Chondrocyte (in vitro differentiated cells): ENCODE data around the gene GIGYF1. TPM values are rescaled to one million over a fixed set of nuclear protein-coding genes. Genes with fewer than 3 reads are reported as not detected.
A peak's percentile ranks its signal among the peaks of the same experiment; 100 is the strongest.
"Not testable (repeated sequence)": the region's sequence is repeated elsewhere in the genome, so short reads cannot be mapped to it uniquely, and the experiment has no call there.

ENCODE experiments used
- DNase-seq: peaks from one replicate; pipeline ENCODE4 v3.0.0; 2021; ENCODE audit warnings: mixed read lengths, low spot score
- H3K27ac Mint-ChIP-seq: one replicate; pipeline ENCODE4 v1.8.0; 2021; ENCODE audit warnings: mild to moderate bottlenecking, moderate library complexity, mixed read lengths; ENCODE audit not compliant: unreplicated experiment
- H3K27me3 Mint-ChIP-seq: 2 replicates; pipeline ENCODE4 v1.8.0; 2021; ENCODE audit warnings: low read depth, mixed read lengths
- H3K36me3 Mint-ChIP-seq: 2 replicates; pipeline ENCODE4 v1.8.0; 2021; ENCODE audit warnings: low read depth, mixed read lengths
- H3K4me1 Mint-ChIP-seq: 2 replicates; pipeline ENCODE4 v1.8.0; 2021; ENCODE audit warnings: low read depth, mild to moderate bottlenecking, mixed read lengths
- H3K4me3 Mint-ChIP-seq: one replicate; pipeline ENCODE4 v1.8.0; 2021; ENCODE audit warnings: mild to moderate bottlenecking, moderate library complexity, mixed read lengths; ENCODE audit not compliant: unreplicated experiment
- H3K9me3 Mint-ChIP-seq: 2 replicates; pipeline ENCODE4 v1.8.0; 2021; ENCODE audit warnings: low read depth, mixed read lengths
- total RNA-seq: library from RNA; stranded (reverse); gene quantifications from 3 replicates; pipeline ENCODE4 v1.2.1, GENCODE V29; 2021
- TF ChIP-seq, protein P1 (sequence below): fragments of 200-600 bp; sonication (generic); IDR thresholded peaks from 2 replicates; pipeline ENCODE4 v1.5.0; 2021; ENCODE audit warnings: antibody characterized with exemption, mild to moderate bottlenecking, moderate library complexity

The GIGYF1 gene
- total RNA-seq, 1 donor from 2014 or later: 32.8 TPM

GRCh38 chr7:100722480-100723212, 28.6 kb upstream of the GIGYF1 start:
- Mint-ChIP-seq H3K4me1 (peaks cover 25% of the 10 kb centered on the region), H3K4me3 (no peak overlapping the region), H3K27ac (no peak overlapping the region), H3K36me3 (peaks cover 8% of the 10 kb centered on the region), H3K27me3 (peaks cover 29% of the 10 kb centered on the region), H3K9me3 (peaks cover 14% of the 10 kb centered on the region)
- TF ChIP-seq, protein P1, sequence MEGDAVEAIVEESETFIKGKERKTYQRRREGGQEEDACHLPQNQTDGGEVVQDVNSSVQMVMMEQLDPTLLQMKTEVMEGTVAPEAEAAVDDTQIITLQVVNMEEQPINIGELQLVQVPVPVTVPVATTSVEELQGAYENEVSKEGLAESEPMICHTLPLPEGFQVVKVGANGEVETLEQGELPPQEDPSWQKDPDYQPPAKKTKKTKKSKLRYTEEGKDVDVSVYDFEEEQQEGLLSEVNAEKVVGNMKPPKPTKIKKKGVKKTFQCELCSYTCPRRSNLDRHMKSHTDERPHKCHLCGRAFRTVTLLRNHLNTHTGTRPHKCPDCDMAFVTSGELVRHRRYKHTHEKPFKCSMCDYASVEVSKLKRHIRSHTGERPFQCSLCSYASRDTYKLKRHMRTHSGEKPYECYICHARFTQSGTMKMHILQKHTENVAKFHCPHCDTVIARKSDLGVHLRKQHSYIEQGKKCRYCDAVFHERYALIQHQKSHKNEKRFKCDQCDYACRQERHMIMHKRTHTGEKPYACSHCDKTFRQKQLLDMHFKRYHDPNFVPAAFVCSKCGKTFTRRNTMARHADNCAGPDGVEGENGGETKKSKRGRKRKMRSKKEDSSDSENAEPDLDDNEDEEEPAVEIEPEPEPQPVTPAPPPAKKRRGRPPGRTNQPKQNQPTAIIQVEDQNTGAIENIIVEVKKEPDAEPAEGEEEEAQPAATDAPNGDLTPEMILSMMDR: no peak
- no peak for DNase-seq

DNA sequence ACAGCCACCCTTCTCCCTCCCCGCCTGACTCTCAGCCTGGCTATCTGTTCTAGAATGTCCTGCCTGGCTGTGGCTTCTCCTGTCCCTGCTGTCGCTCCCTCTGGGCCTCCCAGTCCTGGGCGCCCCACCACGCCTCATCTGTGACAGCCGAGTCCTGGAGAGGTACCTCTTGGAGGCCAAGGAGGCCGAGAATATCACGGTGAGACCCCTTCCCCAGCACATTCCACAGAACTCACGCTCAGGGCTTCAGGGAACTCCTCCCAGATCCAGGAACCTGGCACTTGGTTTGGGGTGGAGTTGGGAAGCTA, 27.4 kb upstream of the GIGYF1 start:
- H3K27me3 Mint-ChIP-seq: peaks cover 28% of the 10 kb centered on the region

DNA sequence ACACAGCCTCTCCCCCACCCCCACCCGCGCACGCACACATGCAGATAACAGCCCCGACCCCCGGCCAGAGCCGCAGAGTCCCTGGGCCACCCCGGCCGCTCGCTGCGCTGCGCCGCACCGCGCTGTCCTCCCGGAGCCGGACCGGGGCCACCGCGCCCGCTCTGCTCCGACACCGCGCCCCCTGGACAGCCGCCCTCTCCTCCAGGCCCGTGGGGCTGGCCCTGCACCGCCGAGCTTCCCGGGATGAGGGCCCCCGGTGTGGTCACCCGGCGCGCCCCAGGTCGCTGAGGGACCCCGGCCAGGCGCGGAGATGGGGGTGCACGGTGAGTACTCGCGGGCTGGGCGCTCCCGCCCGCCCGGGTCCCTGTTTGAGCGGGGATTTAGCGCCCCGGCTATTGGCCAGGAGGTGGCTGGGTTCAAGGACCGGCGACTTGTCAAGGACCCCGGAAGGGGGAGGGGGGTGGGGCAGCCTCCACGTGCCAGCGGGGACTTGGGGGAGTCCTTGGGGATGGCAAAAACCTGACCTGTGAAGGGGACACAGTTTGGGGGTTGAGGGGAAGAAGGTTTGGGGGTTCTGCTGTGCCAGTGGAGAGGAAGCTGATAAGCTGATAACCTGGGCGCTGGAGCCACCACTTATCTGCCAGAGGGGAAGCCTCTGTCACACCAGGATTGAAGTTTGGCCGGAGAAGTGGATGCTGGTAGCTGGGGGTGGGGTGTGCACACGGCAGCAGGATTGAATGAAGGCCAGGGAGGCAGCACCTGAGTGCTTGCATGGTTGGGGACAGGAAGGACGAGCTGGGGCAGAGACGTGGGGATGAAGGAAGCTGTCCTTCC, 26.8 kb upstream of the GIGYF1 start:
- peaks cover 8% of the 10 kb centered on the region for H3K36me3 Mint-ChIP-seq
- DNase-seq: no peak
- H3K4me3 Mint-ChIP-seq: peak overlapping the region; percentile 16
- peaks cover 14% of the 10 kb centered on the region for H3K9me3 Mint-ChIP-seq
- TF ChIP-seq, protein P1: no peak
- peaks cover 13% of the 10 kb centered on the region for H3K4me1 Mint-ChIP-seq
- peaks cover 28% of the 10 kb centered on the region for H3K27me3 Mint-ChIP-seq
- H3K27ac Mint-ChIP-seq: no peak overlapping the region

More for the DNA sequence above, 27.4 kb upstream of the GIGYF1 start:
- H3K27ac Mint-ChIP-seq: no peak overlapping the region
- H3K9me3 Mint-ChIP-seq: peaks cover 14% of the 10 kb centered on the region
- H3K36me3 Mint-ChIP-seq: peaks cover 8% of the 10 kb centered on the region
- TF ChIP-seq, protein P1: no peak
- DNase-seq: no peak
- no peak overlapping the region for H3K4me3 Mint-ChIP-seq
- peaks cover 18% of the 10 kb centered on the region for H3K4me1 Mint-ChIP-seq

DNA sequence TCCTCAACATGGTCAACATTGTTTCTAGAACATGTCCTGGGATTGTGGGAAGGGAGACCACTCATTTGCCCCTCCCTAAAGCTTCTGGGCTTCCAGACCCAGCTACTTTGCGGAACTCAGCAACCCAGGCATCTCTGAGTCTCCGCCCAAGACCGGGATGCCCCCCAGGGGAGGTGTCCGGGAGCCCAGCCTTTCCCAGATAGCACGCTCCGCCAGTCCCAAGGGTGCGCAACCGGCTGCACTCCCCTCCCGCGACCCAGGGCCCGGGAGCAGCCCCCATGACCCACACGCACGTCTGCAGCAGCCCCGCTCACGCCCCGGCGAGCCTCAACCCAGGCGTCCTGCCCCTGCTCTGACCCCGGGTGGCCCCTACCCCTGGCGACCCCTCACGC, 26.2 kb upstream of the GIGYF1 start, which contains the start of gene EPO:
Gene EPO (plus strand): TSS at position 190 of the 392 bp plus-strand sequence. CDS start 513 bp downstream, outside the sequence.
- Mint-ChIP-seq H3K4me1 (peaks cover 6% of the 10 kb centered on the region), H3K27me3 (peaks cover 28% of the 10 kb centered on the region), H3K4me3 (peak within 1 kb of the TSS; percentile 16), H3K36me3 (peaks cover 8% of the 10 kb centered on the region), H3K9me3 (peaks cover 14% of the 10 kb centered on the region), H3K27ac (no peak within 1 kb of the TSS)
- TF ChIP-seq, protein P1: no peak
- DNase-seq: no peak

GRCh38 chr7:100719523-100720278, 25.7 kb upstream of the GIGYF1 start:
- Mint-ChIP-seq H3K4me1 (peaks cover 3% of the 10 kb centered on the region), H3K27me3 (peaks cover 28% of the 10 kb centered on the region), H3K4me3 (no peak overlapping the region), H3K36me3 (peaks cover 8% of the 10 kb centered on the region), H3K9me3 (peaks cover 14% of the 10 kb centered on the region), H3K27ac (no peak overlapping the region)
- no peak for DNase-seq
- TF ChIP-seq, protein P1: peak; percentile 67

DNA sequence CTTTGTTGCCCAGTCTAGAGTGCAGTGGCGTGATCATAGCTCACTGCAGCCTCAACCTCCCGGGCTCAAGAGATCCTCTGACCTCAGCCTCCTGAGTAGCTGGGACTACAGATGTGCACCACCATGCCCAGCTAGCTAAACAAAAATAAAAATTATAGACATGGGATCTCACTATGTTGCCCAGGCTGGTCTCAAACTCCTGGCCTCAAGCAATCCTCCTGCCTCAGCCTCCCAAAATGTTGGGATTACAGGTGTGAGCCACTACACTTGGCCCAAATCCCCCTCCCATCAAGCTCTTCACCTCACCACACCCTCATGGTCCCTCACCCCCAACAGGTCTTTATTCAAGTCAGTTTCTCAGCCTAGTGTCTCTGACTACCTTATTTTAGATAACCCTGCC, 23.0 kb upstream of the GIGYF1 start:
- DNase-seq, H3K36me3 Mint-ChIP-seq, H3K27ac Mint-ChIP-seq, H3K4me3 Mint-ChIP-seq, H3K4me1 Mint-ChIP-seq: not testable (repeated sequence)
- peaks cover 14% of the 10 kb centered on the region for H3K9me3 Mint-ChIP-seq
- H3K27me3 Mint-ChIP-seq: peaks cover 21% of the 10 kb centered on the region
